Progenitor cell of endocrine pancreas (in vitro differentiated cells): ENCODE data around the gene PCSK5. TPM values are rescaled to one million over a fixed set of nuclear protein-coding genes. Genes with fewer than 3 reads are reported as not detected.

Experiments used
- DNase-seq: peaks from one replicate; pipeline ENCODE4 v3.0.0; 2021; ENCODE audit warnings: low spot score; ENCODE audit not compliant: unreplicated experiment
- H3K27ac Mint-ChIP-seq: 2 replicates; pipeline ENCODE4 v1.8.0; 2021; ENCODE audit warnings: mild to moderate bottlenecking, moderate library complexity, mixed read lengths
- H3K27me3 Mint-ChIP-seq: 2 replicates; pipeline ENCODE4 v1.8.0; 2021; ENCODE audit warnings: mixed read lengths
- H3K36me3 Mint-ChIP-seq: 2 replicates; pipeline ENCODE4 v1.8.0; 2022; ENCODE audit warnings: mixed read lengths; ENCODE audit not compliant: insufficient read depth
- H3K4me1 Mint-ChIP-seq: 2 replicates; pipeline ENCODE4 v1.8.0; 2021; ENCODE audit warnings: low read depth, mixed read lengths
- H3K4me3 Mint-ChIP-seq: 2 replicates; pipeline ENCODE4 v1.8.0; 2021; ENCODE audit warnings: low read depth, mild to moderate bottlenecking, moderate library complexity, mixed read lengths
- H3K9me3 Mint-ChIP-seq: 2 replicates; pipeline ENCODE4 v1.8.0; 2021; ENCODE audit warnings: low read depth, mixed read lengths
- CTCF ChIP-seq: fragments of 200-600 bp; sonication (generic); IDR thresholded peaks from one replicate; pipeline ENCODE4 v1.5.0; 2021; ENCODE audit warnings: antibody characterized with exemption, mild to moderate bottlenecking; ENCODE audit not compliant: unreplicated experiment
- total RNA-seq: library from RNA; stranded (reverse); gene quantifications from 2 replicates; pipeline ENCODE4 v1.2.1, GENCODE V29; 2021

Gene PCSK5
- total RNA-seq, 1 donor from 2014 or later: 7.3 TPM

- Mint-ChIP-seq H3K9me3 (no peaks in the 10 kb centered on the region), H3K27me3 (peaks cover 8% of the 10 kb centered on the region), H3K27ac (no peak overlapping the region), H3K36me3 (no peaks in the 10 kb centered on the region), H3K4me3 (no peak overlapping the region), H3K4me1 (peaks cover 6% of the 10 kb centered on the region)
- DNase-seq: no peak
- no peak for TF ChIP-seq CTCF
Observed at GRCh38 chr9:76206821-76207220, 316.3 kb downstream of the PCSK5 start.

GRCh38 chr9:76213751-76214150, 323.3 kb downstream of the PCSK5 start:
- no peaks in the 10 kb centered on the region for H3K9me3 Mint-ChIP-seq
- peaks cover 9% of the 10 kb centered on the region for H3K27me3 Mint-ChIP-seq
- H3K4me3 Mint-ChIP-seq: no peak overlapping the region
- no peaks in the 10 kb centered on the region for H3K4me1 Mint-ChIP-seq
- DNase-seq: no peak
- no peak overlapping the region for H3K27ac Mint-ChIP-seq
- TF ChIP-seq CTCF: no peak
- H3K36me3 Mint-ChIP-seq: no peaks in the 10 kb centered on the region

GRCh38 chr9:76215066-76215465, 324.6 kb downstream of the PCSK5 start:
- H3K9me3 Mint-ChIP-seq: no peaks in the 10 kb centered on the region
- no peak for DNase-seq
- H3K36me3 Mint-ChIP-seq: no peaks in the 10 kb centered on the region
- no peak for TF ChIP-seq CTCF
- no peak overlapping the region for H3K27ac Mint-ChIP-seq
- no peak overlapping the region for H3K4me3 Mint-ChIP-seq
- peaks cover 13% of the 10 kb centered on the region for H3K27me3 Mint-ChIP-seq
- no peaks in the 10 kb centered on the region for H3K4me1 Mint-ChIP-seq

- peaks cover 8% of the 10 kb centered on the region for H3K27me3 Mint-ChIP-seq
- no peaks in the 10 kb centered on the region for H3K36me3 Mint-ChIP-seq
- no peak overlapping the region for H3K4me3 Mint-ChIP-seq
- no peak for DNase-seq
- no peak for TF ChIP-seq CTCF
- no peaks in the 10 kb centered on the region for H3K4me1 Mint-ChIP-seq
- H3K9me3 Mint-ChIP-seq: no peaks in the 10 kb centered on the region
- no peak overlapping the region for H3K27ac Mint-ChIP-seq
Observed at GRCh38 chr9:76216161-76216649, 325.7 kb downstream of the PCSK5 start.

GRCh38 chr9:76218117-76218885, 327.8 kb downstream of the PCSK5 start:
- TF ChIP-seq CTCF: no peak
- no peaks in the 10 kb centered on the region for H3K36me3 Mint-ChIP-seq
- no peaks in the 10 kb centered on the region for H3K9me3 Mint-ChIP-seq
- no peak overlapping the region for H3K4me3 Mint-ChIP-seq
- H3K27ac Mint-ChIP-seq: no peak overlapping the region
- DNase-seq: no peak
- H3K27me3 Mint-ChIP-seq: peaks cover 8% of the 10 kb centered on the region
- H3K4me1 Mint-ChIP-seq: no peaks in the 10 kb centered on the region
